ENCODE results near the gene LAMTOR5.
"Not testable (repeated sequence)": the region's sequence is repeated elsewhere in the genome, so short reads cannot be mapped to it uniquely, and the experiment has no call there.

The LAMTOR5 gene

GRCh38 chr1:110426854-110427253 lies 19.4 kb upstream of the LAMTOR5 start:
- no peak for DNase-seq (ENCODE audit: low read depth)

- DNase-seq (ENCODE audit: low read depth), result no peak
Observed at GRCh38 chr1:110425612-110426152, 18.2 kb upstream of the LAMTOR5 start.

GRCh38 chr1:110424699-110425611 lies 17.5 kb upstream of the LAMTOR5 start:
- DNase-seq (ENCODE audit: low read depth), result no peak

- DNase-seq (ENCODE audit: low read depth), result peak; percentile 20
Observed at GRCh38 chr1:110420874-110421793, 13.6 kb upstream of the LAMTOR5 start.

GRCh38 chr1:110420023-110420662 lies 12.6 kb upstream of the LAMTOR5 start:
- DNase-seq (ENCODE audit: low read depth), result no peak

GRCh38 chr1:110418729-110419128 lies 11.2 kb upstream of the LAMTOR5 start:
- DNase-seq (ENCODE audit: low read depth), result no peak

GRCh38 chr1:110413045-110413444 lies 5.6 kb upstream of the LAMTOR5 start:
- DNase-seq (ENCODE audit: low read depth), result not testable (repeated sequence)

- DNase-seq (ENCODE audit: low read depth), result peak; percentile 41
Observed at GRCh38 chr1:110412576-110412975, 5.1 kb upstream of the LAMTOR5 start.

GRCh38 chr1:110411173-110411735 lies 3.8 kb upstream of the LAMTOR5 start:
- DNase-seq (ENCODE audit: low read depth), result no peak

- DNase-seq (ENCODE audit: low read depth), result no peak
Observed at GRCh38 chr1:110409316-110409715, 1.8 kb upstream of the LAMTOR5 start.

- DNase-seq (ENCODE audit: low read depth), result no peak
Observed at GRCh38 chr1:110408488-110408887, 994 bp upstream of the LAMTOR5 start.

GRCh38 chr1:110406407-110406806 lies 1.1 kb downstream of the LAMTOR5 start:
- not testable (repeated sequence) for DNase-seq (ENCODE audit: low read depth)

GRCh38 chr1:110404401-110404800 lies 3.1 kb downstream of the LAMTOR5 start:
- DNase-seq (ENCODE audit: low read depth), result no peak

GRCh38 chr1:110403805-110404204 lies 3.7 kb downstream of the LAMTOR5 start:
- no peak for DNase-seq (ENCODE audit: low read depth)

- not testable (repeated sequence) for DNase-seq (ENCODE audit: low read depth)
Observed at GRCh38 chr1:110396259-110396958, 11.1 kb downstream of the LAMTOR5 start.

- no peak for DNase-seq (ENCODE audit: low read depth)
Observed at GRCh38 chr1:110394493-110394820, 13.0 kb downstream of the LAMTOR5 start.

GRCh38 chr1:110393691-110394492 lies 13.6 kb downstream of the LAMTOR5 start:
- DNase-seq (ENCODE audit: low read depth), result peak; percentile 65

- no peak for DNase-seq (ENCODE audit: low read depth)
Observed at GRCh38 chr1:110393286-110393685, 14.2 kb downstream of the LAMTOR5 start.

GRCh38 chr1:110390692-110391245 lies 16.7 kb downstream of the LAMTOR5 start, which contains the start of gene SLC16A4:
TSS of gene SLC16A4 (minus strand) at chr1:110391026. CDS start at chr1:110389323, 1,703 bp downstream.
- no peak for DNase-seq (ENCODE audit: low read depth)

GRCh38 chr1:110390096-110390495 lies 17.4 kb downstream of the LAMTOR5 start:
- peak; percentile 57 for DNase-seq (ENCODE audit: low read depth)
